Measurements from ENCODE around the gene MFN1.

Gene MFN1

DNA sequence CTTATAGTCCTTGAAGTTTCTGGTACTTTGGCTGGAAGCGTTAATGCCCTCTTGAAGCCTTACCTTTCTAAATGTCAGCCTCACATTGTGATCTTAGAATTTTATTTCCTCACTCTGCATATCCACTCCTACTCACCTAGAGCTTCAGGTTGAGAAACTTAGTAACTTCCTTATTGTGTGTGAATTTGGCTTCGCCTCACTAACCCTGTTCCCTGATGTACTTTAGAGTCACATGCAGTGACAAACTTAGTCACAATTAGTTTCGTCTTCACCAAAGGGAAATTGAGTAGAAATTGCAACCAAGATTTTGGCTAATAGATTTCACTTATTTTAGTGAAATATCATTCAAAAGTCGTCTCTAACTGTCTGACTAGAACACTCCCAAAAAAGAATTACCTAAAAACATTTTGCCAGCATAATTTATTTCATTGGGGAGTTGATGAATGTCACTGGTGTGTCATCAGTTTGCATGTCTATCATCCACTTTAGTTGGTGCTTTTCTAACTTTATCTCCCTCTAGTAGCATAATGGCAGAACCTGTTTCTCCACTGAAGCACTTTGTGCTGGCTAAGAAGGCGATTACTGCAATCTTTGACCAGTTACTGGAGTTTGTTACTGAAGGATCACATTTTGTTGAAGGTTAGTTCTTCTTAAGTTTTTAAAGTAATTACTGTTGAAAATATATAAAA lies 960 bp downstream of the MFN1 start:
- peak; percentile 35 for DNase-seq

DNA sequence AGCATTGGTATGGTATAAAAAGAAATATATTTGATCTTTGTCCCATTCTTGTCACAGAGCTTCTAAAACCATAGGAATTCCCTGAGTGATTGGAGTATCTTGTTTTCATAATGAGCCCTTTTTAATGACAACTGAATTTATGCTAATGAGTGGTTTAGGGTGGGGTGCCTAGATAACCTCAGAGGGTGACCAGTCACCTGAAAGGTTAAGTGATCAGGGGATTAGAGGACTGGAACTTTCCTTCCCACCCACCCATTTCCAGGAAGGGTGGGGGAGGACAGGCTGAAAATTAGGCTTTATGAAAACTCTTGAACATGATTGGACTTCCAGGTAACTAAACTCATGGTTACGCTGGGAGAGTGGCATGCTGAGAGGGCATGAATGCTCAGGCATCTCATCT lies 8.5 kb downstream of the MFN1 start:
- no peak for DNase-seq

DNA sequence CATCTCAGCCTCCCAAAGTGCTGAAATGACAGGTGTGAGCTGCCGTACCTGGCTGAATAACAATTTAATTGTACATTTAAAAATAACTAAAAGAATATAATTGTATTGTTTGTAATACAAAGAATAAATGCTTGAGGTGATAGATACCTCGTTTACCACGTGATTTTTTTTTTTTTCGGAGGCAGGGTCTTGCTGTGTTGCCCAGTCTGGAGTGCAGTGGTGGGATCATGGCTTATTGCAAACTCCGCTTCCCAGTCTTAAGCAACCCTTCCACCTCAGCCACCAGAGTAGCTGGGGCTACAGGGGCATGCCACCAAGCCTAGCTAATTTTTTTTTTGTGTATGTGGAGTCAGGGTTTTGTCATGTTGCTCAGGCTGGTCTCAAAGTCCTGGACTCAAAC lies 15.8 kb downstream of the MFN1 start:
- DNase-seq: no peak

DNA sequence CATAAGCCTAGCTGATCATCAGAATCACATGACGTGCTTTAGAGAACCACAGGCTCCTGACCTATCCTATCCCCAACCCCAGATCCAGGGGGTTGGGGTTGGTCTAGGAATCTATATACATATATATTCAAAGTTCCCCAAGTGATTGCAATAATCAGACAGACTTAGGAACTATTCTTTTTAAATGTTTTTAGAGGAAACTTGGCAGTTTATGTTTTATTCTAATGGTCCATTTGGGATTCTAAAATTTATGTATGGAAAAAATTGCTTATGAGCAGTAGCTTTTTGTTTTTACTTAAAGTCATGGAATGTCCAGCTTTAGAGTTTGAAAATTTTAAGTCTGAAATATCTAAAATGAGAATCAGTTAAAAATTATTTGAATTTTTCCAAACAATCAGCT lies 22.1 kb downstream of the MFN1 start:
- DNase-seq: no peak

DNA sequence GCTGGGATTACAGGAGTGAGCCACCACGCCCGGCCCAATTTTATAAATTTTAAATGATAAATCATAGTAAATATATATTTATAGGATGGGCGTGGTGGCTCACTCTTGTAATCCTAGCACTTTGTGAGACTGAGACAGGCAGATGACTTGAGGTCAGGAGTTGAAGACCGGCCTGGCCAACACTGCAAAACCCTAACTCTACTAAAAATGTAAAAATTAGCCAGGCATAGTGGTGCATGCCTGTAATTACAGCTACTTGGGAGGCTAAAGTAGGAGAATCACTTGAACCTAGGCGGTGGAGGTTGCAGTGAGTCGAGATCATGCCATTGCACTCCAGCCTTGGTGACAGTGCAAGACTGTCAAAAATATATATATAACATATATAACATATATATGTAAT lies 26.4 kb downstream of the MFN1 start:
- peak; percentile 5 for DNase-seq

DNA sequence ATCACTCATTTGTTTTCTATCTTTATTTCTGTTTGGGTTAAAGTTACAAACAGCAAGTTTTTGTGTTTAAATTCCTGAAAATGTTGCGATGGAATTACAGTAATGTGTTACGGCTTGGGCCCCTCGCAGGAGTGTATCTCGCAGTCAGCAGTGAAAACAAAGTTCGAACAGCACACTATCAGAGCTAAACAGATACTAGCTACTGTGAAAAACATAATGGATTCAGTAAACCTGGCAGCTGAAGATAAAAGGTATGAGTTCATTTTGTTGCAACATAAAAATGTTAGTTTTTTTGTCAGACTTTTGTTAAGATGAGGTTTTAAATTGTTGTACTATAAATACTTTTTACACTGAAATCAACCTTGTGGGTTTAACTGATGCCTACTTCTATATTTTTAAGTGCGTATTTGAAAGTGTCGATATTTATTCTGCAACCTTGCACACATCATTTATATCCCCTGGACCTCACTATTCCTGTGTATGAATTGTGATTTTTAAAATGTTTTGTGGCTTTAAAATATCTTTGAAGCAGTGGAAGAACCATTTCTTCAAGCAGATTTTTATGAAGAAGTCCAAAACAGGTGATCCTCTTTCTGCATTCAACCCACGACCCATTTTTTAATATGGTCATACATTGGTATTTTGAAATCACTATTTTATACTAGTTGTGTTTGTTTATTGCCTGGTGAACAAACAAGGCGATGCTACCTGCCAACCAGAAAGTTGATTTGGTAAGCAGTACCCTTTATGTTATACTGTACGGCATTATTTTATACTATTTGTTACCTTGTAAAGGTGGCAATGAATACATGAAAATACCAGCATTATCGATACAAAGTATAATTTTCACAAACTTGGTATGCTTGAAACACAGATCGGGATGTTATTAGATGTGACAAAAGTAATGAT lies 27.8 kb downstream of the MFN1 start:
- peak; percentile 72 for DNase-seq

DNA sequence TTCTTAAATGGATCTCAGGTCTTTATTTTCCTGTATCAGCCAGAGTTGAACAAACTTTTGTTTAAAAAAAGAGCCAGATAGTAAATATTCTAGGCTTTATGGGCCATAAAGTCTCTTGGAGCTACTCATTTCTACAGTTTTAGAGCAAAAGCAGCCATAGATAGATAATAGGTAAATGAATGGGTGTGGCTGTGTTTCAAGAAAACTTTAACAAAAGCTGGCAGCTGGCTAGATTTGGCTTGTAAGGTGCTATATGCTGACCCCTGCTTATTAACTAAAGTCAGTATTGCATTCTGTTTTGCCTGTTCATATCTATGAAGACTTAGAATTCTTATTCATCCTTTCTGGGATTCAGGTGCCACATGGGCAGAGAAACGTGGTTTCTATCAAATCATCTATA lies 29.0 kb downstream of the MFN1 start:
- DNase-seq: peak; percentile 2

DNA sequence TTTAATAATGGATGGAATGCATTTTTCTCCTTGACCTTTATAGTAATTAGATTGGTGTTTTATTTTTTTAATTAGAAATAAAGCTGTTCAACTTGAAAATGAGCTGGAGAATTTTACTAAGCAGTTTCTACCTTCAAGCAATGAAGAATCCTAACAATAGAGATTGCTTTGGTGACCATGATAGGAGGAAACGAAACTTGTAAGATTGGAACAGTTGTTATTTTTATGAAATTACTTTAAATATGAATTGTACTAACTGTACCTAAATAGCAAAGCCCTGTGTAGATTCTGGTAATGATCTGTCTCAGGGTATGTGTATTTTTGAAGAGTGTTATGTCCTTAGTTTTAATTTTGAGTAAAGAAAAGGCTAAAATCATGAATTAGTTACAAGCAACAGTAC lies 44.4 kb downstream of the MFN1 start:
- DNase-seq: no peak

DNA sequence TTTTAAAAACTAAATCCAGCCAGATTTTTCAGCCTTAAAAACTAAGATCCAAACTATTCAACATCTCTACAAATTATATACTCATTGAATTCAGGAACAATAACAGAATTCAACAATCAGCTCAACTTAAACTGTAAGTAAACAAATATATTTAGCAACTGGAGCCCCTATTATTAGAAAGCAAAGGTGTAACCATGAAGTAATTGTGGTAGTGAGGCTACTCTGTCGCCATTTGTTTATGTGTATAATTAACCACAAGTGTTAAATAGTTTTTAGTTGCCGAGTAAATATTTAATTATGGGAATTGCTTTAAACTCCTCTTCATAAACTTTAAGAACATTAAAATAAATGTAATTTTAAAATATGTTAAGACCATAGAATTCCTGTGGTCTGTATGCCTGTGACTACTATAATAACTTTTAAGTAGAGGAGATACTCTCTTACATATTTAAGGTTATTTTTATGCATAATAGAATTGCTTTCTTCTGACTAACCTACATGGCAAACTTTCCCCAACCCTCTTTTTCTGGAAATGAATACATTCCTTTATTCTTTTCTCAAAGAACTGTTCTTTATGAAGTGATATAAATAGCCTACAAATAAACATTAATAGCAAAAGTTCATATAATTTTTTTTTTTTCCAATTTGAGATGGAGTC lies 51.2 kb downstream of the MFN1 start:
- no peak for DNase-seq

DNA sequence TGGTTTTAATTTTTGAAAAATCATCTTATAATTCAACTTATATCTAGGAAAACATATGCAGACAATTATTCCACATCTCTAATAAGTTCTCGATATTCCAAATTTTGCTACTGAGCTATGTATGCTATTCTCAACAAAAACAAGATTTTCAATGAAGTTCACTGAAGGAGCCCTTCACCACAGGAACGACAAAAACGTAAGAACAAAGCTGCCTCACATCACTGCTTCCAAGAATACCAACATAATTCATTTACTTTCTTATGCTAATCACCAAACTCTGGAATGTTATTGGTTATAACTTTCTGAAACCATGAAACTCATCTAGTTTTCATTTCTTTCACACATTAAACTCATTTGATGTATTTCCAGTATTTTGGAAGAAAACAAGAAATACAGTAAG lies 54.1 kb downstream of the MFN1 start:
- DNase-seq: no peak

DNA sequence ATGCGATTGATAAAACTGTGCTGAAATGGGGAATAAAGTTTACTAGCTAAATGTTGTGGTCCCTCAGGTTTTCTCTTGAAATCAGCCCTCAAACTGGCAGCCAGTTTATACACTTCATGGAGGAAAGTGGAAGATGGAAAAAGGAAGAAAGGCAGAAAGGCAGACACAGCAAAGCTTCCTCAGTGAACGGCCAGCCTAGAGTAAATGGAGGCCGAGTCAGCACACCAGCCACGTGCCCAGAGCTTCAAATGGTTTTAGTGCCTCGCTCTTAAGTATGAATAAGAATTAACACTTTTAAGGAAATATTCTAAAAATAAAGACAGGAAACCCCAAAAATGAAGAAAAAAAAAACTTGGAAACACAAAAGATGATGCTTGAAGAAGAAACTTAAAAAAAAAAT lies 55.5 kb downstream of the MFN1 start:
- no peak for DNase-seq

DNA sequence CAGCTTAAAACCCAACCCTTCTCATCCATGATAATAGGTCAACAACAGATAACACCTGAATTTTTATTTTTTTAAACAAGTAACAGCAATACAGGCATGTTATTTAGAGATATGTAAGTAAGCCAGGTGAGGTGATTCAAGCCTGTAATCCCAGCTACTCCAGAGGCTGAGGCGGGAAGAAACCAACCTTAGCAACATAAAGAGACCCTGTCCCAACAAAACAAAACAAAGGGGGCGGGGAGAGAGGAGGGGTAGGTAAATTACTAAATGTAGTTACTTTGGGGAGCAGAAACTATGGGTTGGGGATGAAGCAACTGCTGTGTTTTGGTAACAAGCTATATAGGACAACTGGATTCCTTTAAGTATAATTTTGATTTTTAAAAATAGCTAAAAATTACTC lies 56.8 kb downstream of the MFN1 start:
- no peak for DNase-seq

DNA sequence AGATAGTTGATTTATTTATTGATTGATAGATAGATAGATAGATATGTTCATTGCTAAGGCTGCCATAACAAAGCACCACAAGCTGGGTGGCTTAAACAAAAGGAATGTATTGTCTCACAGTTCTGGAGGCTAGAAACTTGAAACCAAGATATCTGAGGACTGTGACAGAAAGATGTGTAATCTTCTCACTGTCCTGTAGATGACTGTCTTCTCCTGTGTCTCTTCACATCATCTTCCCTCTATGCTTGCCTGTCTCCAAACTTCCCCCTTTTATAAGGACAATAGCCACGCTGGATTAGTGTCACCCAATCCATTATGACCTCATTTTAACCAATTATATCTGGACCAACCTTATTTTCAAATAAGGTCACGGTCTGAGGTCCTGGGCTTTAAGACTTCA lies 62.8 kb downstream of the MFN1 start:
- DNase-seq: peak; percentile 9

DNA sequence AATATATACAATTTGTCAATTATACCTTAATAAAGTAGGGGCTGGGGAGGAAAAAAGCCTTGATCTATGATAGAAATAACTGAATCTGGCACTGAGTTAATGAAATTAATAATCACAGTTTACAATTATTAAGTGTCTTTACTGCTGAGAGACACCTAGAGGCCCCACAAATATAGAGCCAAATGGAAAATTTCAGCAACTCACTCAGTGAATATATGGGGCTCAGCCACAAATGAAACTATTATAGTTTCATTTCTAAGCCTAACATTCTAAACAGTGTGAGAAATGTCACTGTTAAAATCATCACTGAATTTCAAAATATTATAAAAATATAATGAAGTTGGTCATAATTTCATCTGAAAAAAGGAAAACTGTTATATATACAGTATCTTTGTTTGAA lies 63.5 kb downstream of the MFN1 start:
- no peak for DNase-seq

DNA sequence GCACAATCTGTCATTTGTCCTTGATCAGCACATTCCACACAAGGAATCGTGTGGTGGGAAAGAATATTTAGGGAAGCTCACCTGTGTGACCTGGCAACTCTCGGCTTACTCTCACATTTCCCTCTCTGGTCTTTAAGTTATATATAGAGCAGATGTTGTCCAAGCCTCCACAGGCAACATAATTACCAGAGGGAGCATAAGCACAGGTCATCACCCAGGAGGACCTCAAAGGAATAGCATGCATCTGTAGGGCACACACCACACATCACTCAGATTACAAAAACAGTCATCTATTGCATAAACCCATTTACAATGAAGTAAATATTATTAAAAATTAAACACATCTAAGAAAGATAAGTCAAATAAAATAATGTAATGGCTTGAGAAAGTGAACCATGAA lies 67.3 kb downstream of the MFN1 start:
- DNase-seq: no peak

DNA sequence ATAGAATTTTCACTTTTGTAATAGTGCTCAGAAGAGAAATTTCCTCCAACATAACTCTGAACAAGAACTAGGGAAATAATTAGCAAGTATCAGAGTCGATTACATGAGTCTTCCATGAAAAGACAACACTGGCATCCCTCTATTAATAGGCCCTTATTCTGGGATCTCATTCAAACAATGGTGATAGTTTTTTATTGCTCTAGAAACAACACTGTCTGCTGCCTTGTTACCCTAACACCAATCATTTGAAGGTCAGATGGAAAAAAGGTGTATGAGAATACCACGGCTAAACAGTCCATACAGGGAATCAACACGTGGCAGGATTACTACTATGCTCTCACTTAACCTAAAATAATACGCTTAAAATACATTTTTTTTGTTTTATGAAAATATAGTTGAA lies 67.9 kb downstream of the MFN1 start:
- no peak for DNase-seq

DNA sequence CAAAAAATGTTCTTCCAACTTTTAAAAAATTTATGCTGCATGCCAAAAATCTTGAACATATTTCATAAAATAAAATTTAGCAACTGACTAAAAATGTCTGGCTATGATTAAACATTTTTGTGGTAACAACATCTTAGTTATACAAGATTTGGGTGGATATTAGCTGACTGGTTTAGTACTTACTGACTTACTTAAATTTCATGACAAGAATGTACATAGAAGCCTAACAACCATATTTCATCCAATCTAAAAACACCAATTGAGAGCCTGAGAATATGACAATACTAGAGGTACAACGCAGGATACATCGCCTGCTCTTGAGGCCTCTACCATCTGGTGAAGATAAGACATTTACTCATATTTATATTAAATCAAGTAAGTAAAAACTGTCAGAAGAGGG lies 69.2 kb downstream of the MFN1 start:
- no peak for DNase-seq

DNA sequence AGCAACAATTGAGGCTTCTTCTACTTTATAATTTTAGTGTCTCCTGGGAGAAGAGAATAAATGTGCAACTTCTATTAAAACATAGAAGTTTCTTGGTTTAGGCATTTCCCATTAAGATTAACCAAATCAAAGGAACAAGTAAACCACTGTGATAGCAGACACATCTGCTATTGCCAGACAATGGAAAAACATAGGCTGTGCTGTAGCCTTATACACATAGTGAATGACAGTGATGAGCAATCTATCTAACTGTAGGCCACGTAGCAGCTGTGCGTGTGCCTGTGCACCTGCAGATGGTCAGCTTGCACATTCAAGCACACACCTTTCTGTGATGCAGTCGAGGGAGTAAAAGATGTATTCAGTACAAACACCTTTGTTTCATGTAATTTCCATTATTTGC lies 71.1 kb downstream of the MFN1 start:
- no peak for DNase-seq

DNA sequence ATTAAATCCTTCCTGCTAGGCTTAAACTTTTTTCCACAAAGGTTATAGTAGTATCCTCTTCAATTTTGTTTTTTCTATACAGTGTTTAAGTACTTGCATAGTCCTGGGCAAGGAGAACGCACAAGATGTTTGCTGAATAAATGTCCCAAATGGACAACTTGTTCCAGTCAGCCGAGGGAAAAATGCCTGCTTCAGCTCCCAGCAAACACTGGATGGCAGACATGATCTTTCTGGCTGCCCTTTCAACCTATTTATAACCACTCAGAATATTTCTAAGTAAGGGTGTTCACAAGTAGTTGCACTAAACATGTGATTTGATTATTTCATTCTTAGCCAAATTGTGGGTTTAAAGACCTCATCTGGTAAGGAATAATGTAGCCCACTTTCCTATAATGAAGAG lies 74.0 kb downstream of the MFN1 start:
- peak; percentile 2 for DNase-seq

DNA sequence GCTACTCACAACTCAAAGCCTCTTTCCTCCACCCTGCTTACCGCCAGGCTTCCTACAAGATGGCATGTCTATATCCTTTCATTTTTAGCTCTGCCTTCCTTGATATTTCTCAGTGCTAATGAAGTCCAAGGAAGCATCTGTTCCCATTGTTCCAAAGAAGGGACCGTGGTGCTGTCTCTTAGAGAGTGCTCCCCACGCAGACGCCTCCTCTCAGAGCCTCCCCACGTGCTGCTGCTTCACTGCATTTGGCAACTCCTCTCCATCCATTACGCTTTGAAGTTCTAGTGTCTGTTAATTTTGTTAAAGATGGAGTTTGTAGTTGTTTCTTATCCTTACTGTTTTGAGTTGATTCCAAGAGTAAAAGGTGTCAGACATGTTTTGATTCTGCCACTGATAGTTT lies 77.6 kb downstream of the MFN1 start:
- DNase-seq: no peak

DNA sequence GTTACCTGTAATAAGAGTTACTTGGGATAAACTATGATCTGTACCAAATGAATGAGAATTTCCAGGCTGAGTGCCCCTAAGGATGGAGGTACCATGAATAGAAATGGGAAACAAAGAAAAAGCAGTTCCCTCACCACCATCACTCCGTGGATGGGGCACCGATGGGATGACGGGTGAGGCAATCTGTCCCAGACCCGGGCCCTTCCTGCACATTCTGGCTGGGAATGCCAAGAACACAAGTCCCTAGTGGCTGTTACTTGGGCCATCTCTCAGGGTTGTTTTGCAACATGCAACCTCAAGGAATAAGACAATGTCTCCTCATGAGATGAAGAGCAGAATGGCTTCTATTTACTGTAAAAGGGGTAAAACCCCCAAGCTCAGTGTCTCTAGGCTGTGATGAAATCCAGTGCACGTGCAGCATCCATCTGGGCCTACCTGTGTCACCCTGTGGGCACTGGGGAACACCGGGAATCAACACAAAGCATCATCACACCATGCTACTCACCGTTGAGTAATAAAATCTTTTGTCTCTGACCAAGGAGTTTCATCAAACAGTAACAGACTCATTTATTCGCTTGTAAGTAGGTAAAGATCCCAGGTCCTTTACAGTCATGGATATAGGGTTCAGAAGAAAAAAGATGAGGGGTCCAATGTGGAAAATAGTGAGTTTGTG lies 81.5 kb downstream of the MFN1 start:
- no peak for DNase-seq

DNA sequence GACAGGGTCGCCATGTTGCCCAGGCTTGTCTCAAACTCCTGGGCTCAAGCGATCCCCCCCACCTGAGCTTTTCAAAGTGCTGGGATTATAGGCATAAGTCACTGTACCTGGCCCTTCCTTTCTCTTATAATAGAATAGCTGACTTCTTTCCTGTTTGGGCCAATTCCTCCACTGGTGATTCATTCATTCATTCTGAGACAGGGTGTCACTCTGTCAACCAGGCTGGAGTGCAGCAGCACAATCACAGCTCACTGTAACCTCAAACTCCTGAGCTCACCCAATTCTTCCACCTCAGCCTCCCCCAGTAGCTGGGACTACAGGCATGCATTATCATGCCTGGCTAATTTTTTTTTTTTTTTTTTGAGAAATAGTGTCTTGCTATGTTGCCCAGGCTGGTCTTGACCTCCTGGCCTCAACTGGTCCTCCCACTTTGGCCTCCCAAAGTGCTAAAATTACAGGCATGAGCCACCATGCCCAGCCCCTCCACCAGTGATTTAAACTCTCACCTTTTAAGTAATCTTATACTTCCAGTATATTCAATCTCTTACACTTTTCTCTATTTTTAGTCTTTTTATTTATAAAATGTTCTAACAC lies 82.9 kb downstream of the MFN1 start:
- no peak for DNase-seq

DNA sequence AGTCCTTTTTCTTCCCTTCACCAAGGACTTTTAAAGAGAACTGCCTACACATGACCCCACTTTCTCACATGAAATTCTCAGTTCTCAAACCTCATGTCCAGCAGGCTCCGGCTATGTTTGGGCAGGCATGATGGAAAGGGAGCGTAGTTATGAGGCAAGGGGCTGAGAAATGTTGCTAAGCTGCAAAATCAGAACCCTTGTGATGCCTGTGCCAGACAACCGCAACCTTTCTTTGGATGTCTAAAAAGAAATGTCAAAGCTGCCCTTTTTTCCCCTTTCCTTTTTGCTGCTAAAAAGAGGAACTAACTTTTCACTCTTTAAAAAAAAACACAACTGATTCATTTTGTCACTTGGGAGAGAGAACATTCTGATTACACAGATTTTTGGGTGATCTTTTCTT lies 84.5 kb downstream of the MFN1 start:
- peak; percentile 62 for DNase-seq

Data from OCI-M1 (cell line).